ENCODE measurements around the gene KCTD16.

The KCTD16 gene

GRCh38 chr5:144167998-144168397 lies 2.7 kb upstream of the KCTD16 start:
- DNase-seq = no peak

DNA sequence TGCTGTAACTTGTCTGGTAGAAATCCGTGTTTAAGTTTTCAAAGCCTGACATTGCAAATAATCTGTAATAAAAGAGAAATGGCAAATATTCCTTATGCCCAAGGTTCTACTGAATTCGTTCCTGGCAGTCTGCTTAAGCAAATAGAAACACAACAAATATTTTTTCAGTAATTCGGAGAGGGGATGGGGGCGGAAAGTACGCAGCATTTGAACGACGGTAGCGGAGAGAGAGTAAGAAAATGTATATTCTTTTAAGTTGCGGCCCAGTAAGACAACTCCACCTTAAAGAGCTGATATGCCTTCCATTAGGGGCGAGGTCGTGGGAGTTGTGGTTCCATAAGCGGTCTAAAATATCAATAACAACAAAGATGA lies 783 bp upstream of the KCTD16 start:
- DNase-seq = no peak

- DNase-seq = no peak
These were observed 3.1 kb downstream of the KCTD16 start for GRCh38 chr5:144173766-144174165.

DNA sequence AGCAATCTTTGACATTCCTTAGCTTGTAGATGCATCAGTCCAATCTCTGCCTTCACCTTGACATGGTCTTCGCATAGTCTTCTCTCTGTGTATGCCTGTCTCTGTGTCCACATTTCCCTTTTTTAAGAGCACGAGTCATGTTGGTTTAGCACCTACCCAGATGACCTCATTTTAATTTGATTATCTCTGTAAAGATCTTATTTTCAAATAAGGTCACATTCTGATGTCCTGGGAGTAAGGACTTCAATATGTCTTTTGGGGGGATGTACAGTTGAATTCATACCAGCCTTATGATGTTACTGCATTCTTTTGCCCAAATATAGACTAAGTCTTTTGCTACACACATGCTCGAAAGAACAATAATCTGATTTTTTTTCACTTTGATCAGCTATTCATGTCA lies 6.9 kb downstream of the KCTD16 start:
- no peak for DNase-seq

DNA sequence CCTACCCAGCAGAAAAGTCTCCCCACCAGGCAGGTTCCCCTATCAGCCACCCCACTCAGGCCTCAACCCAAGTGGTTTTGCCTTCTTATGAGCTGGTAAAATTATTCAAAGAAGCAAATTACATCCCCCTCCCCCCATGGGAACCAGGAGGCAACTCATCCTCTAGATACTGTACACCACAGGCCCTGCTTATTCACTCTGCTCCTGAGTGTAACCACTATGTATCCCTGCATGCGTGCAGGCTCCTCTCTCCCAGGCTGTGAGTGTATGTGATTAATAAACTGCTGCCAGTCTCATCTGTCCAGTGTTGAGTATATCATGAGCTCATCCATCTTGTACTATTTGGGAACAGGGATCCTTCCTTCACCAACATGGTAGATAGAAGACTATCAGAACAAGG lies 8.6 kb downstream of the KCTD16 start:
- DNase-seq = no peak

- DNase-seq = no peak
These were observed 12.7 kb downstream of the KCTD16 start for GRCh38 chr5:144183254-144183889.

DNA sequence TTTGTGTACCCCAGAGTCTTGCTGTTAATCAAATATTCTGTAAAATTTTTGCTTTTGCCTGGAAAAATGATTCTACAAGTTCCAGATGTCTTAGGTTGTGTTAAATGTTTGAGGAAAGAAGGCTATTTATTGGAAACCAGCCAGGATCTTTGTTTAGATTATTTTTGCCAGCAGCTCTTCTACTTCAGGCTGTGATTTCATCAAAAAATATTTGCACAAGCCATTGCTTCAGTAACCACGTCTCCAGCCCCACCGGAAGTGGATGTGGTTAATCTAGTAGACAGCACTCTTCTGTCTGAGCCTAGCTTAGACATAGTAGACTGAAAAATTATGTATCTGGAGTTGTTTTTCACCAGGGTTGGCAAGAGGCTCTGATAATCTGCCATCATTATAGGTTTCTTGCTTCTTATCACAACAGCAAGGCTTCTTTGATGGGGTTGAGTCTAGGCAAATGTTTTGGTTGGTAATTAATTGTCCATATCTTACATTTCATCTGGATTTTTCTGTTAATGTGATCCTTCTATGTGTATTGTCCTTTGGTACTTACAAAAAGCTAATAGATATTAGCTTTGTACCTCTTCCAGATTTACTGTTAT lies 17.1 kb downstream of the KCTD16 start:
- DNase-seq = peak; percentile 15

GRCh38 chr5:144189800-144190429 lies 19.2 kb downstream of the KCTD16 start:
- no peak for DNase-seq

DNA sequence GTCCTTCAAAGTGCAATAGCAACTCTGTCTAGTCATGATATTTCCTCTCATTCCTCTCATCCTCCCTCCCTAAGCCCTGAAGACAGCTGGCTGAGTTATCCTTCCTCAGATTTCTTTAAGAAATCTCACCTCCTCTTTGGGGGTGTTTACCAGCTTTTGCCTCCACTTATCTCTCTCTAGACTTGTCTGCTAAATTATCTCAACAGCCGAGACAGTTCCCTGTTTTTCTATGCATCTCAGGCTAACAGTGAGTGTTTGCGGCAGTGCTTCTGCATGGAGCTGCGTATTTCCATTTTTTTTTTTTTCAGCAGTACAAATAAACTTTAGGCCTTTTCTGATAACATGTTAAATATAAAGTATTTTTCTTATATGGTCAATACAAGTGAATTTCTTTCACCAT lies 20.9 kb downstream of the KCTD16 start:
- no peak for DNase-seq

DNA sequence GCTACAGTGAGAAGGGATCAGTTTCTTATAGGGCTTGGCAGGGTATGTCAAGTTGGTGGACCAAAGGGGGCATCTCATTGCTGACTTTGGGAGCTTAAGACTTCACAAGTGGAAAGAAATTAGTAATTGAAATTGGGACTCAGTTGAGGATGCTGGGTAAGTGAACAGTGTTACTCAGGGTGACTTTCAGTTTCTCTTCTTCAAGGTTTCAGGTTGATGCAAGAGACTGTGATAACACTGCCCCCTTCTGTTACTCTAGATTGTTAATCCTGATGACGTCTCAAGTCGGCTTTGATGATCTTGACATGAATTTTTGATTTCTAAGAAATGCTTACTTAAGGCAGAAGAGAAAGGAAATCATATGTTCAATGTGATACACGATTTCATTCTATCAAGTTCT lies 21.3 kb downstream of the KCTD16 start:
- no peak for DNase-seq

- no peak for DNase-seq
These were observed 22.0 kb downstream of the KCTD16 start for GRCh38 chr5:144192661-144193060.

GRCh38 chr5:144194144-144194543 lies 23.5 kb downstream of the KCTD16 start:
- DNase-seq = no peak

GRCh38 chr5:144195448-144195847 lies 24.8 kb downstream of the KCTD16 start:
- no peak for DNase-seq

- no peak for DNase-seq
These were observed 25.9 kb downstream of the KCTD16 start for GRCh38 chr5:144196612-144197011.

DNA sequence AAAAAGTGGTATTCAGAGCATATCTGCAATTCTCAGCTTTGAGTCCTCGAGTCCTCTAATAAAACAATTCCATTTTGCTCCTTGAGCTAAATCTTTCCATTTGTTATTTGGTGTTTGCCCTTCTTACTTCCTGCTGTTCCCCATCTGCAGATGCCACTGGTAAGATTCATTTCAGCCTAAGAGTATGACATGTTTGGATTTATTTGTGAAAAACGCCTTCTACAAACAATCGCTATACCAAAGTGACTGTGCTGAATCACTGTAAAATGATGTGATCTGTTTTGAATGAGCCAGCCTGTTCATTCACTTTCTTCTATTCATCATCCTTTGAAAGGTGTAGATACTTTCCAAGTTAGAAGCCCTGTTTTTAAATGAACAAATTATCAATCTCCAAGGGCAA lies 27.7 kb downstream of the KCTD16 start:
- no peak for DNase-seq

- DNase-seq = no peak
These were observed 30.9 kb downstream of the KCTD16 start for GRCh38 chr5:144201588-144201987.

GRCh38 chr5:144202072-144202471 lies 31.4 kb downstream of the KCTD16 start:
- DNase-seq = no peak

- DNase-seq = no peak
These were observed 32.1 kb downstream of the KCTD16 start for GRCh38 chr5:144202726-144203125.

DNA sequence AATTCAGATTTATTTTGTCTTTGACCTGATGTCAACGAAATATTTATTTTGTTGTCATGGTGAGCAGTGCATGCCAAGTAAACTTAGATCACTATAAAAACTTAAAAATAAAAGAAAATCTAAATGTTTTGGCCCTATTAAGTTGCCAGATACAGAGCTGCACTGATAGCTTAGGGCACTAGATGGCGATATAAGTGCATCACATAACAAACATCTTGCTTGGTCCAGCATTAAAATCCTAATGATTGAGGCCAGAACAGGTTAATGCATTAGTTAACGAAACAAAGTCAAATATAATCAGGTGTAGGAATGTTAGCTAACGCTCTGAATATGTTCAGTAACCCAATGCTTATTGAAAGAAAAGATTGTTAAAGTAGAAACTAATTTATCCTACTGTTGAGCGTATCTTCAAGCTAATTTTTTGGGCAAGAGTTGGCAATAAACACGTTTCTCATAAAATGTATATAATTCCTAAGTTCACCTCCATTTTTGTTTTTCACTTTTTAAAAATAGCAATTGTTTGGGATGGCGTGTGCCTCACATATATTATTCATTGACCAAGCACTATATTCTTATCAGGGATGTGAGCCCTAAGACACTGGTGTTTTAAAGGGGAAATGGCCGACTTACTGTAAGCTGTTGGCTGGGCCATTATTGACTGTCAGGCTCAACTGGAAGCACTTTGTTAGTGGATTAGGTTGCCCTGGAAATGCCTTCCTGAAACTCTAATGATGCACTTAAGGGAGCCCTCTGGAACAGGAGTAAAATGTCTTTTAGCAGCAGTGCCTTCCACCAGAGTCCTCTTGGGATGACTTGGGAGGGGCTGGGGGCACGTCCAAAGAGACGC lies 33.3 kb downstream of the KCTD16 start:
- no peak for DNase-seq

- no peak for DNase-seq
These were observed 34.5 kb downstream of the KCTD16 start for GRCh38 chr5:144205141-144205551.

DNA sequence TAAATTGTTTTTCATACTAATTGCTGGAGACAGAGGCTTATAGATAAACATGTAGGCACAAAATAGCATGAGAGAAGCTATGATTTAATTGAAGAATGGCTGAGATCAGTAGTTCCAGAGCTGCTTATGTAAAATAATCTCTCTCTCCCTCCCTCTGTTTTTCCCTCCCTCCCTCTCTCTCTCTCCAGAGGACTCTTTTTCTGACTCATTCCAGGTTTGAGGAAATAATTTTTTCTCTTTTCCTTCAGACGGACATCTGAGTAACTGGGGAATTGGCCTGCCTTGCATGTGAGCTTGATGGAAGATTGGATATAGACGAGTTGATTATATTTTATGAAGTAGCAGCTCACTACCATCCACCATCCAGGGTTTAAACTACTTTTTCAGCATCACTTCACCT lies 35.5 kb downstream of the KCTD16 start:
- DNase-seq = no peak

DNA sequence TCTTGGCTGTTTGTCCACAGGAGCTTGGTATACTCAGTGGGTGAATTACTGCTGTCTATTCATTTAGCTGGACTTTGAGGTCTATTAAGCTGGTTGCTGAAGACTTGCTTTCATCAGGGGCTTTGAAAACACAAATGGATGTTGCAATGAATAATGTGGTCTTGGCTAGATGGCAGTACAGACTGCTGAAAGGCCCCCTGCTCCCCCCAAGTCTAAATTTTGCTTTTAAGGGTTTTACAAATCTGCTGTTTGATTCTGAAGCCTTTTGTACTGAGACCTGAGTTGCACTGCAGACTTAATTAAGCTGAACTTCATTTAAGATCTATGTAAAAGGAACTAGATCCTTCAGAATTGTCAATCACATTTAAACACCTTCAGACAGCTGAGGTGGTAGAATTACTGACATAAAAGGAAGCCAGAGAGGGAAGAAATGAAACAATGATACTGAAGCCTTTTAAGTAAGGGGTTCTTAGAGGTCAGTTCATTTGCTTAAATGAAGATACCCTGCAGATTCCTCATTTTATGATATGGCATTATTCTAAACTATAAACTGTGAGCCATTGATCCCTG lies 37.3 kb downstream of the KCTD16 start:
- DNase-seq = no peak

DNA sequence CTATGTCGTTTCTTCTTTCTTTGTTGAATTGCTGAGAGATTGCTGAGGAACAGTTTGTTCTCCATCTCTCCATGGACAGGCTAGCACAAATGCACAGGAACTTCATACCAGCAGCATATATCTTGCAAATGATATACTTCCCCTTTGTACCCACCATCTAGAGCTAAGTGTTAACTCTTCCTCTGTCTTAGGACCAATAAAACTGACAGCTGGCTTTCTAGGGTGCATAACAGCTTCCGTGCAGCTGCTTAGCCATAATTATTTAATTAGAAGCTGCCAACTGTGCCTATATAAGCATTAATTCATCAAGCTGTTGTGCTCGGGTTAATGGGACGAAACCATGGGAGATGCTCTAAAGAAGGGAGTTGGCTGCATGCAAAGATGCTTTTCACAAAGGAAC lies 38.7 kb downstream of the KCTD16 start:
- no peak for DNase-seq

Measured in KG1 (cell line).